SJSA1 (cell line): Measurements from ENCODE around the gene KCNJ10. TPM values are rescaled to one million over a fixed set of nuclear protein-coding genes. Genes with fewer than 3 reads are reported as not detected.
"Not testable (repeated sequence)": the region's sequence is repeated elsewhere in the genome, so short reads cannot be mapped to it uniquely, and the experiment has no call there.

ENCODE experiments used
- DNase-seq, 2 experiments: peaks; one replicate each; pipeline ENCODE4 v3.0.0-alpha.2; 2015 to 2020; ENCODE audit warnings: low spot score in 2 of 2, low read depth in 1 of 2
- H3K27ac ChIP-seq: fragments of 250-450 bp; sonication (Bioruptor Pico); 2 replicates; pipeline ENCODE4 v1.5.1; 2020; ENCODE audit warnings: mild to moderate bottlenecking, moderate library complexity
- H3K27me3 ChIP-seq: fragments of 250-450 bp; sonication (Bioruptor Pico); replicated peaks from 2 replicates; pipeline ENCODE4 v1.5.1; 2020; ENCODE audit warnings: mild to moderate bottlenecking, moderate library complexity
- H3K36me3 ChIP-seq: fragments of 250-450 bp; sonication (Bioruptor Pico); 2 replicates; pipeline ENCODE4 v1.5.1; 2020; ENCODE audit warnings: mild to moderate bottlenecking
- H3K4me1 ChIP-seq: fragments of 250-450 bp; sonication (Bioruptor Pico); replicated peaks from 2 replicates; pipeline ENCODE4 v1.6.1; 2021; ENCODE audit warnings: mild to moderate bottlenecking
- H3K4me3 ChIP-seq: fragments of 250-450 bp; sonication (Bioruptor Pico); 2 replicates; pipeline ENCODE4 v1.5.1; 2020; ENCODE audit warnings: mild to moderate bottlenecking
- H3K9me3 ChIP-seq: fragments of 250-450 bp; sonication (Bioruptor Pico); replicated peaks from 2 replicates; pipeline ENCODE4 v1.5.1; 2020; ENCODE audit warnings: mild to moderate bottlenecking
- total RNA-seq: library from RNA; depleted of rRNA; stranded (reverse); fragments of >200 nt; shearing (Covaris generic); gene quantifications from 2 replicates; pipeline ENCODE4 v1.2.3, GENCODE V29; 2014

The KCNJ10 gene
- total RNA-seq, 1 experiment from 2014 or later: not detected

- no peaks in the 10 kb centered on the region for H3K9me3 ChIP-seq
- H3K27ac ChIP-seq: no peak overlapping the region
- DNase-seq: no peak
- H3K27me3 ChIP-seq: peaks cover 4% of the 10 kb centered on the region
- no peaks in the 10 kb centered on the region for H3K36me3 ChIP-seq
- no peak overlapping the region for H3K4me3 ChIP-seq
- H3K4me1 ChIP-seq: peaks cover 4% of the 10 kb centered on the region; the same call in 1 of the 2 replicates
Observed at GRCh38 chr1:160050619-160051018, 19.3 kb downstream of the KCNJ10 start.

DNA sequence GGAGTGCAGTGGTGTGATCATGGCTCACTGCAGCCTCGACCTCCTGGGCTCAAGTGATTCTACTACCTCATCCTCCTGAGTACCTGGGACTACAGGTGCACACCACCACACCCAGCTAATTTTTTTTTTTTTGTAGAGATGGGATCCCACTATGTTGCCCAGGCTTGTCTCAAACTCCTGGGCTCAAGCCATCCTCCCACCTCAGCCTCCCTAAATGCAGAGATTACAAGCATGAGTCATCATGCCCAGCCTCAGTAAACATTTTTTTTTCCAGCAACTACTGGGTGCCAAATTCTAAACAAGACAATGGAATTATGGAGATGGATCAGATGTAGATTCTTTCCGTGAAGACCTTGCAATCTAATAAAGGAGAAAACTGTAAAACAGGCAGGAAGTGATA is 19.8 kb downstream of the KCNJ10 start:
- not testable (repeated sequence) for H3K27ac ChIP-seq, H3K27me3 ChIP-seq, H3K4me1 ChIP-seq, H3K9me3 ChIP-seq, H3K4me3 ChIP-seq, H3K36me3 ChIP-seq, DNase-seq

GRCh38 chr1:160049101-160049500 is 20.9 kb downstream of the KCNJ10 start:
- Histone ChIP-seq H3K9me3 (no peaks in the 10 kb centered on the region), H3K4me1 (peaks cover 4% of the 10 kb centered on the region; the same call in 1 of the 2 replicates), H3K36me3 (no peaks in the 10 kb centered on the region), H3K27ac (no peak overlapping the region), H3K27me3 (peaks cover 10% of the 10 kb centered on the region; the same call in 1 of the 2 replicates), H3K4me3 (no peak overlapping the region)
- DNase-seq: no peak

DNA sequence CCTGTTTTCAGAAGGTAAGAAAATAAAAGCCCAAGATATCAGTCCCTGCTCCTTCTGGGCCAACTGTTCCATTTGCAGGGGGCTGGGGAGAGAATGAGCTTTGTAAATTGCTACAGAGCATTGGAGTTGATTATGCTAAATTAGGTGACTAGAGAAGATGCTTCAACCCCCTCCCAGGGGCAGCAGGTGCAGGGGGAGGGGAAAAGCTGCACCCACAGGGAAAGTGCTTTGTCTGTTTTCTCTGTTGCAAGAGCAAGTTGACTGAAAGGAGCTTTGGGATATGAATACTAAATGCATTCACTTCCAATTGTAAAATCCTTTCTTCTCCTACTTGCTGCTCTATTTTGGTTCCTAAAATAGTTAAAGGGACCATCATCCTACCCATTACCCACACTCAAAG is 21.6 kb downstream of the KCNJ10 start:
- H3K36me3 ChIP-seq: no peaks in the 10 kb centered on the region
- H3K9me3 ChIP-seq: no peaks in the 10 kb centered on the region
- H3K27ac ChIP-seq: no peak overlapping the region
- H3K4me3 ChIP-seq: no peak overlapping the region
- peaks cover 4% of the 10 kb centered on the region; the same call in 1 of the 2 replicates for H3K4me1 ChIP-seq
- H3K27me3 ChIP-seq: peaks cover 12% of the 10 kb centered on the region; the same call in 1 of the 2 replicates
- DNase-seq: no peak

- peaks cover 4% of the 10 kb centered on the region; the same call in 1 of the 2 replicates for H3K4me1 ChIP-seq
- peaks cover 12% of the 10 kb centered on the region; the same call in 1 of the 2 replicates for H3K27me3 ChIP-seq
- DNase-seq: no peak
- no peak overlapping the region for H3K27ac ChIP-seq
- no peaks in the 10 kb centered on the region for H3K9me3 ChIP-seq
- H3K4me3 ChIP-seq: no peak overlapping the region
- no peaks in the 10 kb centered on the region for H3K36me3 ChIP-seq
Observed at GRCh38 chr1:160047111-160047991, 22.6 kb downstream of the KCNJ10 start.

- no peak overlapping the region for H3K27ac ChIP-seq
- H3K4me1 ChIP-seq: peaks cover 4% of the 10 kb centered on the region; the same call in 1 of the 2 replicates
- no peak overlapping the region for H3K4me3 ChIP-seq
Observed at GRCh38 chr1:160046494-160047110, 23.4 kb downstream of the KCNJ10 start.

GRCh38 chr1:160045653-160046052 is 24.3 kb downstream of the KCNJ10 start:
- Histone ChIP-seq H3K4me3 (no peak overlapping the region), H3K27ac (no peak overlapping the region), H3K9me3 (no peaks in the 10 kb centered on the region), H3K27me3 (peaks cover 12% of the 10 kb centered on the region; the same call in 1 of the 2 replicates), H3K36me3 (no peaks in the 10 kb centered on the region), H3K4me1 (peaks cover 4% of the 10 kb centered on the region; the same call in 1 of the 2 replicates)
- no peak for DNase-seq

More at GRCh38 chr1:160046494-160047110, 23.4 kb downstream of the KCNJ10 start:
- DNase-seq: peak in 1 of 2 experiments; percentile 41
- no peaks in the 10 kb centered on the region for H3K36me3 ChIP-seq
- H3K27me3 ChIP-seq: peaks cover 12% of the 10 kb centered on the region; the same call in 1 of the 2 replicates
- no peaks in the 10 kb centered on the region for H3K9me3 ChIP-seq

DNA sequence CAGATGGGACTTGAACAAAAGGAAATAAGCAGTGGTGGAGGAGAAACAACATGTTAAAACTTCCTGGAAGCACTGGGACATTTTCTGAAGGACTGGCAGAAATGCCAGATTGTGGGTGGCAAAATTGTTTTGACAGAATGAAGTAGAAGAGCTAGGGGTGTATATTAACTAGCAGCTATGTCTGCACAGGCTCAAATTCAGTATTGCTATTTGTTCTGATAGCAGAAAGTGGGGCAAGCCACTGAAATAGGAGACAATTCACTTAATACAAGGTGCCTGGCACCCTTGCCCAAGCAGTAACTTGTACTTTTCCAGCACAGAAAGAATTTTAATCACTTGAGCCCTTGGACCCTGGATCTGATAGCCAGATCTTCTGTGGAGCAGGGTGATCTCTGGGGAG is 26.4 kb downstream of the KCNJ10 start:
- Histone ChIP-seq H3K4me1 (no peaks in the 10 kb centered on the region), H3K9me3 (no peaks in the 10 kb centered on the region)
- no peak for DNase-seq

DNA sequence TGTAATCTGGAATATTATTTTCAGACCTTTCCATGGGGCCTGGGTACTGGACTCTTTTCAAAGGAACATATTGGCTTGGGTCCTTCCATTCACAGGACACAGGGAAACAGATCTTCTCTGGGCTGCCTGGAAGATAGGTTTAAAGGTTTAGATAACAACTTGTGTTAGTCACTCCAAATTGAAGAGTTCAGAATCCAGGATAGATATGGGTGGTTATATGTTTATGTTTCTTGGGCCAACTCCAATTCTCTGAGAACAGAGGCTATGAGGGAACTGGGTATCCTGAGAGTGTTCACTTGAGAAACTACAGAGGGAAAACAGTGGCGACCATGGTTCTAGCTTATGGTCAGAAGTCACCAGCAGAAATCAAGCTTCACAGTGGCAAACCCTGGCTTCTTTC is 29.5 kb downstream of the KCNJ10 start:
- no peaks in the 10 kb centered on the region for H3K9me3 ChIP-seq
- H3K27me3 ChIP-seq: peaks cover 24% of the 10 kb centered on the region; the same call in 1 of the 2 replicates
- H3K4me3 ChIP-seq: no peak overlapping the region
- H3K36me3 ChIP-seq: no peaks in the 10 kb centered on the region
- no peak overlapping the region for H3K27ac ChIP-seq
- DNase-seq: no peak
- H3K4me1 ChIP-seq: no peaks in the 10 kb centered on the region

More for the DNA sequence above, 26.4 kb downstream of the KCNJ10 start:
- no peaks in the 10 kb centered on the region for H3K36me3 ChIP-seq
- H3K4me3 ChIP-seq: no peak overlapping the region
- H3K27me3 ChIP-seq: peaks cover 20% of the 10 kb centered on the region; the same call in 1 of the 2 replicates
- no peak overlapping the region for H3K27ac ChIP-seq

- Histone ChIP-seq H3K9me3 (no peaks in the 10 kb centered on the region), H3K4me3 (peak overlapping the region; percentile 66), H3K27ac (no peak overlapping the region), H3K27me3 (peaks cover 15% of the 10 kb centered on the region), H3K4me1 (peaks cover 14% of the 10 kb centered on the region; the same call in 1 of the 2 replicates), H3K36me3 (peaks cover 8% of the 10 kb centered on the region; the same call in 1 of the 2 replicates)
- peak in 1 of 2 experiments; percentile 7 for DNase-seq
Observed at GRCh38 chr1:160032165-160032820, 37.7 kb downstream of the KCNJ10 start.

GRCh38 chr1:160031365-160032164 is 38.4 kb downstream of the KCNJ10 start, which contains the start of gene PIGM:
Gene PIGM (minus strand): TSS chr1:160031990. CDS start chr1:160031739, 251 bp downstream.
- H3K4me3 ChIP-seq: peak within 1 kb of the TSS; percentile 66
- peaks cover 15% of the 10 kb centered on the region for H3K27me3 ChIP-seq
- H3K36me3 ChIP-seq: peaks cover 8% of the 10 kb centered on the region; the same call in 1 of the 2 replicates
- no peak within 1 kb of the TSS for H3K27ac ChIP-seq
- H3K9me3 ChIP-seq: no peaks in the 10 kb centered on the region
- DNase-seq: peak; percentile 85 to 90
- peaks cover 14% of the 10 kb centered on the region; the same call in 1 of the 2 replicates for H3K4me1 ChIP-seq

GRCh38 chr1:160030657-160031364 is 39.1 kb downstream of the KCNJ10 start:
- H3K27ac ChIP-seq: no peak overlapping the region
- DNase-seq: no peak
- no peaks in the 10 kb centered on the region for H3K9me3 ChIP-seq
- H3K27me3 ChIP-seq: peaks cover 15% of the 10 kb centered on the region
- H3K4me3 ChIP-seq: peak overlapping the region; percentile 66
- H3K36me3 ChIP-seq: peaks cover 8% of the 10 kb centered on the region; the same call in 1 of the 2 replicates
- H3K4me1 ChIP-seq: peaks cover 14% of the 10 kb centered on the region; the same call in 1 of the 2 replicates
